ENCODE data around the gene EFHC2. TPM values are rescaled to one million over a fixed set of nuclear protein-coding genes. Genes with fewer than 3 reads are reported as not detected.

The EFHC2 gene
- polyA plus RNA-seq, 1 donor from 2014 or later: 0.22 TPM

DNA sequence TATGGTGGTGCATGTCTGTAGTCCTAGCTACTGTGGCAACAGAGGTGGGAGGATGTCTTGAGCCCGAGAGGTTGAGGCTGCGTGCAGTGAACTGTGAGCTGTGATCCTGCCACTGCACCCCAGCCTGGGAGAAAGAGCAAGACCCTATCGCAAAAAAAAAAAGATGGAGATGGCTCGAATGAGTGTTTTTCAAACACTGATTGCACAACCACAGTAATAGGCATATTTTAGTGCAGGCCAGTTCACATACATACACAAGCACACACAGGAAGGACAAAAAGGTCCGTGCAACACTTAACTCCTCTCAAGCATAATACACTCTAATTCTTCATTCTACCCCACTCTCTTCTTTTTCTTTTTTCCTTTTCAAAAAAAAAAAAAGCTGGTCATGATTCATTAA is 5.1 kb downstream of the EFHC2 start:
- no peaks in the 10 kb centered on the region for H3K27me3 ChIP-seq (ENCODE audit: insufficient read depth, low read depth, low read length)
- no peak overlapping the region for H2AFZ ChIP-seq (ENCODE audit: low read depth, low read length)
- no peak overlapping the region for H3K9ac ChIP-seq (ENCODE audit: low read length)
- no peaks in the 10 kb centered on the region for H4K20me1 ChIP-seq (ENCODE audit: insufficient read depth)
- no peaks in the 10 kb centered on the region for H3K9me3 ChIP-seq (ENCODE audit: low read length)
- no peak overlapping the region for H3K4me2 ChIP-seq (ENCODE audit: low read length)
- no peaks in the 10 kb centered on the region for H3K36me3 ChIP-seq (ENCODE audit: insufficient read depth, low read length)
- no peak overlapping the region for H3K4me3 ChIP-seq (ENCODE audit: low read length)
- H3K9me2 ChIP-seq (ENCODE audit: insufficient read depth, low read length): no peaks in the 10 kb centered on the region
- H3K79me2 ChIP-seq (replicated peaks; ENCODE audit: insufficient read depth, low read length): no peaks in the 10 kb centered on the region
- no peak overlapping the region for H3K27ac ChIP-seq (ENCODE audit: low read length)
- TF ChIP-seq EP300 (conservative IDR thresholded peaks at IDR 0.05; ENCODE audit: poor library complexity, severe bottlenecking) (no peak), TAF1 (IDR thresholded peaks at IDR 0.05; ENCODE audit: low read depth) (no peak), SMC3 (conservative IDR thresholded peaks at IDR 0.05; ENCODE audit: poor library complexity) (no peak), EZH2 (IDR thresholded peaks at IDR 0.05; ENCODE audit: borderline replicate concordance, insufficient read depth, low read length, poor library complexity, severe bottlenecking) (no peak), RAD21 (conservative IDR thresholded peaks at IDR 0.05) (no peak)
- TF ChIP-seq, protein P1, sequence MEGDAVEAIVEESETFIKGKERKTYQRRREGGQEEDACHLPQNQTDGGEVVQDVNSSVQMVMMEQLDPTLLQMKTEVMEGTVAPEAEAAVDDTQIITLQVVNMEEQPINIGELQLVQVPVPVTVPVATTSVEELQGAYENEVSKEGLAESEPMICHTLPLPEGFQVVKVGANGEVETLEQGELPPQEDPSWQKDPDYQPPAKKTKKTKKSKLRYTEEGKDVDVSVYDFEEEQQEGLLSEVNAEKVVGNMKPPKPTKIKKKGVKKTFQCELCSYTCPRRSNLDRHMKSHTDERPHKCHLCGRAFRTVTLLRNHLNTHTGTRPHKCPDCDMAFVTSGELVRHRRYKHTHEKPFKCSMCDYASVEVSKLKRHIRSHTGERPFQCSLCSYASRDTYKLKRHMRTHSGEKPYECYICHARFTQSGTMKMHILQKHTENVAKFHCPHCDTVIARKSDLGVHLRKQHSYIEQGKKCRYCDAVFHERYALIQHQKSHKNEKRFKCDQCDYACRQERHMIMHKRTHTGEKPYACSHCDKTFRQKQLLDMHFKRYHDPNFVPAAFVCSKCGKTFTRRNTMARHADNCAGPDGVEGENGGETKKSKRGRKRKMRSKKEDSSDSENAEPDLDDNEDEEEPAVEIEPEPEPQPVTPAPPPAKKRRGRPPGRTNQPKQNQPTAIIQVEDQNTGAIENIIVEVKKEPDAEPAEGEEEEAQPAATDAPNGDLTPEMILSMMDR (IDR thresholded peaks at IDR 0.05; ENCODE audit: poor library complexity, severe bottlenecking): no peak
- TF ChIP-seq, protein P2, sequence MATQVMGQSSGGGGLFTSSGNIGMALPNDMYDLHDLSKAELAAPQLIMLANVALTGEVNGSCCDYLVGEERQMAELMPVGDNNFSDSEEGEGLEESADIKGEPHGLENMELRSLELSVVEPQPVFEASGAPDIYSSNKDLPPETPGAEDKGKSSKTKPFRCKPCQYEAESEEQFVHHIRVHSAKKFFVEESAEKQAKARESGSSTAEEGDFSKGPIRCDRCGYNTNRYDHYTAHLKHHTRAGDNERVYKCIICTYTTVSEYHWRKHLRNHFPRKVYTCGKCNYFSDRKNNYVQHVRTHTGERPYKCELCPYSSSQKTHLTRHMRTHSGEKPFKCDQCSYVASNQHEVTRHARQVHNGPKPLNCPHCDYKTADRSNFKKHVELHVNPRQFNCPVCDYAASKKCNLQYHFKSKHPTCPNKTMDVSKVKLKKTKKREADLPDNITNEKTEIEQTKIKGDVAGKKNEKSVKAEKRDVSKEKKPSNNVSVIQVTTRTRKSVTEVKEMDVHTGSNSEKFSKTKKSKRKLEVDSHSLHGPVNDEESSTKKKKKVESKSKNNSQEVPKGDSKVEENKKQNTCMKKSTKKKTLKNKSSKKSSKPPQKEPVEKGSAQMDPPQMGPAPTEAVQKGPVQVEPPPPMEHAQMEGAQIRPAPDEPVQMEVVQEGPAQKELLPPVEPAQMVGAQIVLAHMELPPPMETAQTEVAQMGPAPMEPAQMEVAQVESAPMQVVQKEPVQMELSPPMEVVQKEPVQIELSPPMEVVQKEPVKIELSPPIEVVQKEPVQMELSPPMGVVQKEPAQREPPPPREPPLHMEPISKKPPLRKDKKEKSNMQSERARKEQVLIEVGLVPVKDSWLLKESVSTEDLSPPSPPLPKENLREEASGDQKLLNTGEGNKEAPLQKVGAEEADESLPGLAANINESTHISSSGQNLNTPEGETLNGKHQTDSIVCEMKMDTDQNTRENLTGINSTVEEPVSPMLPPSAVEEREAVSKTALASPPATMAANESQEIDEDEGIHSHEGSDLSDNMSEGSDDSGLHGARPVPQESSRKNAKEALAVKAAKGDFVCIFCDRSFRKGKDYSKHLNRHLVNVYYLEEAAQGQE (IDR thresholded peaks at IDR 0.05; ENCODE audit: borderline replicate concordance): no peak
- H3F3A ChIP-seq (ENCODE audit: insufficient read depth, low read length, poor library complexity, severe bottlenecking): no peaks in the 10 kb centered on the region

DNA sequence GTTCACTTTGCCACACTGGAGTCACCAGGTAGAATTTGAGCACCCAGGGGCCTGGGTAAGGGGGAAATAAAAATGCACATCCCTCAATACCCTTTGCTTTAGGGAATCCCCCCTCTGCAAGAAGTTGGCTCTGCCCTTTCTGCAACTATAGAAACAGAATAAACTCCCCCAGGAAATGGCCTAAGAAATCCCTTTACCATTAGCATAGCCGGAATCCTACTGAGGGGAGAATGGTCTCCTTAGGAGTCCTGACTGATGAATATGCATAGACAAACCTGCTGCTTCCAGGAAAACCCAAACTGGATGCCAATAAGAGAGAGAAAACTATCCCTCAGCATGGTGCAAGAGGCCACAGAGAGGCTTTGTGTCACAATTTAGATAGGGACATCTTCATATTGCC is 11.0 kb downstream of the EFHC2 start:
- TF ChIP-seq, protein P1 (IDR thresholded peaks at IDR 0.05; ENCODE audit: poor library complexity, severe bottlenecking): no peak
- TF ChIP-seq RAD21 (conservative IDR thresholded peaks at IDR 0.05): no peak

More for the DNA sequence above, 11.0 kb downstream of the EFHC2 start:
- no peak overlapping the region for H3K4me2 ChIP-seq (ENCODE audit: low read length)
- no peaks in the 10 kb centered on the region for H3K36me3 ChIP-seq (ENCODE audit: insufficient read depth, low read length)
- H3K9me3 ChIP-seq (ENCODE audit: low read length): no peaks in the 10 kb centered on the region
- no peaks in the 10 kb centered on the region for H3F3A ChIP-seq (ENCODE audit: insufficient read depth, low read length, poor library complexity, severe bottlenecking)
- H3K79me2 ChIP-seq (replicated peaks; ENCODE audit: insufficient read depth, low read length): no peaks in the 10 kb centered on the region
- H3K4me3 ChIP-seq (ENCODE audit: low read length): no peak overlapping the region
- no peaks in the 10 kb centered on the region for H3K27me3 ChIP-seq (ENCODE audit: insufficient read depth, low read depth, low read length)
- no peaks in the 10 kb centered on the region for H3K9me2 ChIP-seq (ENCODE audit: insufficient read depth, low read length)
- H2AFZ ChIP-seq (ENCODE audit: low read depth, low read length): no peak overlapping the region
- H4K20me1 ChIP-seq (ENCODE audit: insufficient read depth): no peaks in the 10 kb centered on the region
- H3K27ac ChIP-seq (ENCODE audit: low read length): no peak overlapping the region
- H3K9ac ChIP-seq (ENCODE audit: low read length): no peak overlapping the region
